ENCODE measurements around the gene TM9SF4. TPM values are rescaled to one million over a fixed set of nuclear protein-coding genes. Genes with fewer than 3 reads are reported as not detected.

TM9SF4 gene
- polyA plus RNA-seq, 1 donor (not counting 4 experiments of a cell fraction or from before 2014, with no cell fraction given): 49.4 TPM

- Histone ChIP-seq H3K4me2 (ENCODE audit: control insufficient read depth, extremely low read depth, insufficient read depth, low read depth, low read length) (no peak overlapping the region), H3K4me1 (ENCODE audit: control insufficient read depth, extremely low read depth, insufficient read depth, low read length) (no peaks in the 10 kb centered on the region), H2AFZ (ENCODE audit: control insufficient read depth, low read length) (no peak overlapping the region), H3K79me2 (ENCODE audit: control insufficient read depth, insufficient read depth, low read length) (no peaks in the 10 kb centered on the region), H3K9ac (ENCODE audit: control insufficient read depth, extremely low read depth, insufficient read depth, low read length) (no peak overlapping the region), H3K9me3 (ENCODE audit: control insufficient read depth, low read depth, low read length) (no peaks in the 10 kb centered on the region), H3K4me3 (ENCODE audit: control insufficient read depth in 2 of 3, extremely low read depth in 1 of 3, insufficient read depth in 2 of 3, low read depth in 1 of 3, low read length in 3 of 3) (no peak overlapping the region), H3K27ac (ENCODE audit: control insufficient read depth, insufficient read depth, low read length) (no peak overlapping the region), H3K27me3 (ENCODE audit: control insufficient read depth, extremely low read depth, insufficient read depth, low read length) (no peaks in the 10 kb centered on the region), H3K36me3 (ENCODE audit: control insufficient read depth in 2 of 2, extremely low read depth in 1 of 2, insufficient read depth in 2 of 2, low read length in 2 of 2) (peaks cover 41 to 58% of the 10 kb centered on the region in 2 experiments), H3K9me1 (ENCODE audit: control insufficient read depth, extremely low read depth, insufficient read depth, low read length) (no peaks in the 10 kb centered on the region), H4K20me1 (ENCODE audit: control insufficient read depth, extremely low read depth, insufficient read depth, low read length) (no peaks in the 10 kb centered on the region)
- TF ChIP-seq EZH2 (IDR thresholded peaks at IDR 0.05; ENCODE audit: low read length): no peak
- TF ChIP-seq CTCF (optimal IDR thresholded peaks at IDR 0.05 in 1 of 3, IDR thresholded peaks at IDR 0.05 in 1 of 3, conservative IDR thresholded peaks at IDR 0.05 in 1 of 3; ENCODE audit: extremely low read depth in 1 of 3, insufficient read depth in 2 of 3, low read length in 3 of 3): no peak
- DNase-seq (ENCODE audit: low read depth, low spot score) (no peak), FAIRE-seq (no peak)
- dilution Hi-C loops (cut with MboI; ENCODE audit: extremely low pct_ligation_motif_present, low sequenced_read_pairs): no loop called here
Measured at GRCh38 chr20:32142088-32142487, 32.6 kb downstream of the TM9SF4 start.

GRCh38 chr20:32142991-32143390 is 33.5 kb downstream of the TM9SF4 start:
- Histone ChIP-seq H3K4me2 (ENCODE audit: control insufficient read depth, extremely low read depth, insufficient read depth, low read depth, low read length) (no peak overlapping the region), H3K9ac (ENCODE audit: control insufficient read depth, extremely low read depth, insufficient read depth, low read length) (no peak overlapping the region), H3K4me3 (ENCODE audit: control insufficient read depth in 2 of 3, extremely low read depth in 1 of 3, insufficient read depth in 2 of 3, low read depth in 1 of 3, low read length in 3 of 3) (no peak overlapping the region), H3K27ac (ENCODE audit: control insufficient read depth, insufficient read depth, low read length) (no peak overlapping the region), H3K9me3 (ENCODE audit: control insufficient read depth, low read depth, low read length) (no peaks in the 10 kb centered on the region), H4K20me1 (ENCODE audit: control insufficient read depth, extremely low read depth, insufficient read depth, low read length) (no peaks in the 10 kb centered on the region), H3K4me1 (ENCODE audit: control insufficient read depth, extremely low read depth, insufficient read depth, low read length) (no peaks in the 10 kb centered on the region), H3K79me2 (ENCODE audit: control insufficient read depth, insufficient read depth, low read length) (no peaks in the 10 kb centered on the region), H3K36me3 (ENCODE audit: control insufficient read depth in 2 of 2, extremely low read depth in 1 of 2, insufficient read depth in 2 of 2, low read length in 2 of 2) (peaks cover 37 to 53% of the 10 kb centered on the region in 2 experiments), H3K9me1 (ENCODE audit: control insufficient read depth, extremely low read depth, insufficient read depth, low read length) (no peaks in the 10 kb centered on the region), H2AFZ (ENCODE audit: control insufficient read depth, low read length) (no peak overlapping the region), H3K27me3 (ENCODE audit: control insufficient read depth, extremely low read depth, insufficient read depth, low read length) (no peaks in the 10 kb centered on the region)
- no peak for TF ChIP-seq EZH2 (IDR thresholded peaks at IDR 0.05; ENCODE audit: low read length)
- TF ChIP-seq CTCF (optimal IDR thresholded peaks at IDR 0.05 in 1 of 3, IDR thresholded peaks at IDR 0.05 in 1 of 3, conservative IDR thresholded peaks at IDR 0.05 in 1 of 3; ENCODE audit: extremely low read depth in 1 of 3, insufficient read depth in 2 of 3, low read length in 3 of 3): no peak
- no peak for DNase-seq (ENCODE audit: low read depth, low spot score)
- dilution Hi-C loops (cut with MboI; ENCODE audit: extremely low pct_ligation_motif_present, low sequenced_read_pairs): no loop called here
- FAIRE-seq: no peak

All from keratinocyte (primary cell).